ENCODE measurements around the gene CELF1.

Gene CELF1

GRCh38 chr11:47440054-47440476 lies 112.9 kb downstream of the CELF1 start:
- Histone ChIP-seq H3K9ac (ENCODE audit: low read length) (no peak overlapping the region), H3K9me3 (ENCODE audit: low read length) (no peaks in the 10 kb centered on the region), H3K4me3 (ENCODE audit: low read depth in 1 of 2, low read length in 2 of 2) (no peak overlapping the region), H3K4me1 (ENCODE audit: insufficient read depth, low read length) (peaks cover 10% of the 10 kb centered on the region), H3K27ac (ENCODE audit: low read depth, low read length) (no peak overlapping the region), H3K27me3 (ENCODE audit: control insufficient read depth in 1 of 2, insufficient read depth in 2 of 2, low read length in 2 of 2) (no peaks in the 10 kb centered on the region), H3K36me3 (ENCODE audit: insufficient read depth, low read length) (no peaks in the 10 kb centered on the region)

DNA sequence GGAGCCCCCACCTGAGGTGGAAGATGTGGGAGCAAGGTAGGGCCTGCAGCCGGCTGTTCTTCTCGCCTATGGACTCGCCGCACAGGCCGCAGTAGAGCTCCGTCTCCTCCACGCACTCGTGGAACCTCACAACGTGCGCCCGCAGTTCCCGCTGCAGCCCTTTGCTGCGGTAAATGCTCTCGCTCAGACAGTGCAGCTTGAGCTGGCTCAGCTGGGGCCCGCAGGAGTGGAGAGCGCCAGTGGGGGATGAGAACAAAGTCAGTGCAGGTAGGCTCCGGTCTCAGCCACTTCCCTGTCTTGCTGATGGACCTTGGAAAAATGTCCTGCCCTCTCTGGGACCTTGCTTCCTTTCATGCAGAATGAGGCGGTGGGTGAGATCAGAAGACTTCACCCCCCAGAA lies 114.2 kb downstream of the CELF1 start:
- H3K36me3 ChIP-seq (ENCODE audit: insufficient read depth, low read length), result no peaks in the 10 kb centered on the region
- no peaks in the 10 kb centered on the region for H3K9me3 ChIP-seq (ENCODE audit: low read length)
- no peak overlapping the region for H3K9ac ChIP-seq (ENCODE audit: low read length)
- no peak overlapping the region for H3K4me3 ChIP-seq (ENCODE audit: low read depth in 1 of 2, low read length in 2 of 2)
- H3K4me1 ChIP-seq (ENCODE audit: insufficient read depth, low read length), result peaks cover 10% of the 10 kb centered on the region
- no peak overlapping the region for H3K27ac ChIP-seq (ENCODE audit: low read depth, low read length)
- H3K27me3 ChIP-seq (ENCODE audit: control insufficient read depth in 1 of 2, insufficient read depth in 2 of 2, low read length in 2 of 2), result no peaks in the 10 kb centered on the region

DNA sequence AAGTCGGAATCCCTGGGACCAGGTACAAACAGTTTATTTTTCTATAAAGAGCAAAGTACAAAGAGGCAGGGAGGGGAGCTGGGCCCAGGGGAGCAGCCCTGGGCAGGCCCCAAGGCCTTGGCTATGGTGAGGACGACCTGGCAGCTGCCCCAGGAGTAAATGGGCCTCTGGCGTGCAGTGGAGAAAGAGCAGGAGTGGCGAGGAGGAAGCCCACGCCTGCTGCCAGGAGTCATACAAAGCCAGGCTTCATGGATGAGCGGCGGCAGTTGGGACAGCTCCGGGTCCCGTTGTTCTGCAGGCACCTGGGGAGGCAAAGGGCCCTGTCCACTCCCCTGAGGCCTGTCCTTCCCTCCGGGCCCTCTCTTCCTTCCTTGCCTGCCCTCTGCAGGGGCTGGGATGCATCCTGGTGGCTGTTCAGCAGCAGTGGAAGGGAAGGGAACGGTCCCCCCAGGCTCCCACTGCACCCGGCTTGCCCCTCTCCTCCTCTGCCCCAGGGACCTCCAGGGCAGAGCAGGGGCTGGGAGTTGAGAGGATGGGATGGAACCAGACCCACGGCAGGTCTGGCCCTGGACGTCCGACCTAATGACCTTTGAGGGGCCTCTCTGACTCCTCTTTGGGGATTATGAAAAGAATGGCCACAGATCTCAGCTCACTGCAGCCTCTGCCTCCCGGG lies 115.0 kb downstream of the CELF1 start:
- Histone ChIP-seq H3K36me3 (ENCODE audit: insufficient read depth, low read length) (no peaks in the 10 kb centered on the region), H3K27me3 (ENCODE audit: control insufficient read depth in 1 of 2, insufficient read depth in 2 of 2, low read length in 2 of 2) (no peaks in the 10 kb centered on the region), H3K9ac (ENCODE audit: low read length) (no peak overlapping the region), H3K9me3 (ENCODE audit: low read length) (no peaks in the 10 kb centered on the region), H3K4me3 (ENCODE audit: low read depth in 1 of 2, low read length in 2 of 2) (no peak overlapping the region), H3K4me1 (ENCODE audit: insufficient read depth, low read length) (peaks cover 10% of the 10 kb centered on the region), H3K27ac (ENCODE audit: low read depth, low read length) (peak overlapping the region; percentile 36)

DNA sequence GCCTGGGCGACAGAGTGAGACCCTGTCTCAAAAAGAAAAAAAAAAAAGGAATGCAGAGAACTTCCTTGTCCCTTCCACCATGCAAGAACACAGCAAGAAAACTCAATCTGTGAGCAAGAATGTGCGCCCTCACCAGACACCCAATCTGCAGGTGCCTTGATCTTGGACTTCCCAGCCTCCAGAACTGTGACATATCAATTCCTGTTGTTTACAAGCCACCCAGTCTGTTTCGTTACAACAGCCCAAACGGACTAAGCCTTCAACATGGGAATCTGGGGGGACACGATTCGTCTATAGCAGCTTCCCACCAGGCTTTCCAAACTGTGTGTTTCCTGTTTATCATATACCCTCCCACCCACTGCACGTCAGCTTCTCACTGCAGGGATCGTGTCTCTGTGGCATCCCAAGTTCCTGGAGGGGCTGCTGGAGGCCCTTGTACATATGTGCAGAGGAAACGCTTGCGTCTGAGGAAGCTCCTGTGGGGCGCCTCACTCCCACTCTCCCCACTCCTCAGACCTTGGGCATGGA lies 115.7 kb downstream of the CELF1 start:
- Histone ChIP-seq H3K9me3 (ENCODE audit: low read length) (no peaks in the 10 kb centered on the region), H3K27me3 (ENCODE audit: control insufficient read depth in 1 of 2, insufficient read depth in 2 of 2, low read length in 2 of 2) (no peaks in the 10 kb centered on the region), H3K27ac (ENCODE audit: low read depth, low read length) (peak overlapping the region; percentile 36), H3K4me1 (ENCODE audit: insufficient read depth, low read length) (peaks cover 10% of the 10 kb centered on the region), H3K9ac (ENCODE audit: low read length) (no peak overlapping the region), H3K4me3 (ENCODE audit: low read depth in 1 of 2, low read length in 2 of 2) (no peak overlapping the region), H3K36me3 (ENCODE audit: insufficient read depth, low read length) (no peaks in the 10 kb centered on the region)

- H3K4me1 ChIP-seq (ENCODE audit: insufficient read depth, low read length), result peaks cover 10% of the 10 kb centered on the region
- H3K27me3 ChIP-seq (ENCODE audit: control insufficient read depth in 1 of 2, insufficient read depth in 2 of 2, low read length in 2 of 2), result no peaks in the 10 kb centered on the region
- H3K27ac ChIP-seq (ENCODE audit: low read depth, low read length), result no peak overlapping the region
- no peak overlapping the region for H3K4me3 ChIP-seq (ENCODE audit: low read depth in 1 of 2, low read length in 2 of 2)
- H3K9me3 ChIP-seq (ENCODE audit: low read length), result no peaks in the 10 kb centered on the region
- H3K36me3 ChIP-seq (ENCODE audit: insufficient read depth, low read length), result no peaks in the 10 kb centered on the region
- H3K9ac ChIP-seq (ENCODE audit: low read length), result no peak overlapping the region
Observed at GRCh38 chr11:47436726-47437125, 116.2 kb downstream of the CELF1 start.

DNA sequence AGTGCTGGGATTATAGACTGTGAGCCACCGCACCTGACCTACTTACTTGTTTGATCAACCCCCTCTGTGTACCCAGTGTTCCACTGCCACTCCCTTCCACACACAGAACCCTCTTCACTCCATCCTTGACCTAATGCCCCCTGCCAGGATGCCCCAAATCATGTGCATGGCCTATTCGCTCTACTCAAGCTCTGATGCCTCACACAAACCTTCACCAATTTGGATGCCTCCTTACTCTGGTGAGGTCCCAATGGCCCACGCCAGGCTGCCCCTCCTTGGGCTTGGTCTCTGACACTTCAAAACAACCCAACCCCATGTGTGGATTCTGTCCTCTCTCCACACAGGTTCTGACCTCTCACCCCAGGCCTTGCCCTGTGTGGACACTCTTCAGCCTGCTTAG lies 117.2 kb downstream of the CELF1 start:
- H3K36me3 ChIP-seq (ENCODE audit: insufficient read depth, low read length), result no peaks in the 10 kb centered on the region

DNA sequence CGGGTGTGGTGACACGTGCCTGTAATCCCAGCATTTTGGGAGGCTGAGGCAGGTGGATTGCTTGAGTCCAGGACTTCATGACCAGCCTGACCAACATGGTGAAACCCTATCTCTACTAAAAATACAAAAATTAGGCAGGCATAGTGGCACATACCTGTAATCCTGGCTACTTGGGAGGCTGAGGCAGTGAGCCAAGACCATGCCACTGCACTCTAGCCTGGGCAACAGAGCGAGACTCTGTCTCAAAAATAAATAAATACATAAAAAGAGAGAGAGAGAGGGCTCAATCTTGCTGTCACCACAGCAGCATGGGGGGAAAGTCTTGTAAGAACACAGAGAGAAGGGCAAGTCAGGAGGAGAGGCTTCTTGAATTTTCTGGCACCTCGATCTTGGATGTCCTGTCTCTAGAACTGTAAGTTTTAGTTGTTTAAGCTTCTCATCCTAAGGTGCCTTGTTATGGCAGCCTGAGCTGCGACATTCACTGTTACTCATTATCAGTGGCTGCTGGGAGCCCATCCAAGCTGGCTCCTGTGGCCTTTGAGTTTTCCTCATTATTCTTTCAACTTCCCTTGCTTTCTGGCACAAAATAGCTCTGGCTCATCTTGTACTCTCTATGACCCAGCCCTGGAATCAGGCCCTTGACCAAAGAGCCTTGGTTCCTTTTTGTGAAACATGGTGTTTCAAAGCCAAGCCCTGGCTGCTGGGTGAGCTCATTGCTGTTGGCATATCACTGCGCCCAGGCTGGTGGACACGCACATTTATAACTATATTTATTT lies 118.7 kb downstream of the CELF1 start:
- Histone ChIP-seq H3K9ac (ENCODE audit: low read length) (no peak overlapping the region), H3K27ac (ENCODE audit: low read depth, low read length) (no peak overlapping the region)

More for the DNA sequence above, 117.2 kb downstream of the CELF1 start:
- Histone ChIP-seq H3K9ac (ENCODE audit: low read length) (no peak overlapping the region), H3K27ac (ENCODE audit: low read depth, low read length) (no peak overlapping the region), H3K4me3 (ENCODE audit: low read depth in 1 of 2, low read length in 2 of 2) (no peak overlapping the region), H3K9me3 (ENCODE audit: low read length) (no peaks in the 10 kb centered on the region), H3K4me1 (ENCODE audit: insufficient read depth, low read length) (peaks cover 10% of the 10 kb centered on the region), H3K27me3 (ENCODE audit: control insufficient read depth in 1 of 2, insufficient read depth in 2 of 2, low read length in 2 of 2) (no peaks in the 10 kb centered on the region)

DNA sequence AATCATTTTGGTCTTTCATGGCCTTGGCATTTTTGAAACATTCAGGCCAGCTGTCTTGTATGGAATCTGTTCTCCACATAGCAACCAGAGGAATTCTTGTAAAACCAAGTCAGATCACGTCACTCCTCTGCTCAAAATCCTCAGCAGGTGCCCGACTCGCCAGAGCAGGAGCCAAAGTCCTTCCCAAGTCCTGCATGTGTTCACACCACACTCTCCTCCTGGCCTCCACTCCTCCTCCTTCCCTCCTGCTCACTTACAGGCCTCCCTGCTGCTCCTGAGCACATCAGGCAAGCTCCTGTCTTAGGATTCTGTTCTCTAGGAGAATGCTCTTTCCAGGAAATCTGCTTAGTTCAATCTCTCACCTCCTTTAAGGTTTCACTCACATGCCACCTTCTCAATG lies 119.8 kb downstream of the CELF1 start:
- peaks cover 10% of the 10 kb centered on the region for H3K4me1 ChIP-seq (ENCODE audit: insufficient read depth, low read length)
- no peak overlapping the region for H3K27ac ChIP-seq (ENCODE audit: low read depth, low read length)
- no peak overlapping the region for H3K4me3 ChIP-seq (ENCODE audit: low read depth in 1 of 2, low read length in 2 of 2)
- H3K36me3 ChIP-seq (ENCODE audit: insufficient read depth, low read length), result no peaks in the 10 kb centered on the region
- no peaks in the 10 kb centered on the region for H3K9me3 ChIP-seq (ENCODE audit: low read length)
- no peaks in the 10 kb centered on the region for H3K27me3 ChIP-seq (ENCODE audit: control insufficient read depth in 1 of 2, insufficient read depth in 2 of 2, low read length in 2 of 2)
- H3K9ac ChIP-seq (ENCODE audit: low read length), result no peak overlapping the region

More for the DNA sequence above, 118.7 kb downstream of the CELF1 start:
- H3K36me3 ChIP-seq (ENCODE audit: insufficient read depth, low read length), result no peaks in the 10 kb centered on the region
- H3K9me3 ChIP-seq (ENCODE audit: low read length), result no peaks in the 10 kb centered on the region
- no peaks in the 10 kb centered on the region for H3K27me3 ChIP-seq (ENCODE audit: control insufficient read depth in 1 of 2, insufficient read depth in 2 of 2, low read length in 2 of 2)
- peaks cover 10% of the 10 kb centered on the region for H3K4me1 ChIP-seq (ENCODE audit: insufficient read depth, low read length)
- no peak overlapping the region for H3K4me3 ChIP-seq (ENCODE audit: low read depth in 1 of 2, low read length in 2 of 2)

GRCh38 chr11:47431356-47432083 lies 121.4 kb downstream of the CELF1 start:
- H3K27me3 ChIP-seq (ENCODE audit: control insufficient read depth in 1 of 2, insufficient read depth in 2 of 2, low read length in 2 of 2), result no peaks in the 10 kb centered on the region
- H3K36me3 ChIP-seq (ENCODE audit: insufficient read depth, low read length), result no peaks in the 10 kb centered on the region
- no peak overlapping the region for H3K27ac ChIP-seq (ENCODE audit: low read depth, low read length)
- no peaks in the 10 kb centered on the region for H3K9me3 ChIP-seq (ENCODE audit: low read length)
- H3K4me1 ChIP-seq (ENCODE audit: insufficient read depth, low read length), result no peaks in the 10 kb centered on the region
- no peak overlapping the region for H3K9ac ChIP-seq (ENCODE audit: low read length)
- H3K4me3 ChIP-seq (ENCODE audit: low read depth in 1 of 2, low read length in 2 of 2), result no peak overlapping the region

DNA sequence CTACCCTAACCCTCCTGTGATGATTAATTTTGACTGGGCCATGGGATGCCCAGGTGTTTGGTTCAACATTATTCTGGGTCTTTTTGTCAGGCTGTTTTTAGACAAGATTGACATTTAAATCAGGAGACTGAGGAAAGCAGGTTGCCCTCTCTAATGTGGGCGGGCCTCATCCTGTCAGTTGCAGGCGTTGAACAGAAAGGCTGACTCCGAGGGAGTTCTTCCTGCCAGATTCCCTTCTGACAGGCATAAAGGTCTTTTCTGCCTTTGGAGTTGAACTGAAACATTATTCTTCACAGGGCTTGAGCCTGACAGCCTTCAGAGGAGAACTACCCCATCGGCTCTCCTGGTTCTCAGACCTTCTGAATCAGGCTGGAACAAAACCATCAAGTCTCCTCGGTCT lies 122.4 kb downstream of the CELF1 start:
- Histone ChIP-seq H3K9ac (ENCODE audit: low read length) (no peak overlapping the region), H3K9me3 (ENCODE audit: low read length) (no peaks in the 10 kb centered on the region)

More for the DNA sequence above, 122.4 kb downstream of the CELF1 start:
- Histone ChIP-seq H3K4me3 (ENCODE audit: low read depth in 1 of 2, low read length in 2 of 2) (no peak overlapping the region), H3K36me3 (ENCODE audit: insufficient read depth, low read length) (no peaks in the 10 kb centered on the region), H3K27me3 (ENCODE audit: control insufficient read depth in 1 of 2, insufficient read depth in 2 of 2, low read length in 2 of 2) (no peaks in the 10 kb centered on the region), H3K27ac (ENCODE audit: low read depth, low read length) (no peak overlapping the region), H3K4me1 (ENCODE audit: insufficient read depth, low read length) (peaks cover 1% of the 10 kb centered on the region)
